K562 (cell line): ENCODE results near the gene CCDC3.

ENCODE experiments used
- EZH2 ChIP-seq: IDR thresholded peaks from 2 replicates; pipeline ENCODE4 v1.6.1; 2012; ENCODE audit warnings: low read depth, mild to moderate bottlenecking, inconsistent platforms, low read length, borderline replicate concordance
- HCFC1 ChIP-seq: IDR thresholded peaks from 2 replicates; pipeline ENCODE4 v1.6.1; 2012; ENCODE audit warnings: low read depth, low read length, improper control_type of control experiment
- PRPF4 ChIP-seq: fragments of 200-400 bp; formaldehyde crosslinking; IDR thresholded peaks from one replicate; pipeline ENCODE4 v1.6.1; 2017; ENCODE audit warnings: low read length, low read depth, mild to moderate bottlenecking; ENCODE audit not compliant: insufficient read depth, poor library complexity, severe bottlenecking
- RBFOX2 ChIP-seq: fragments of 200-400 bp; formaldehyde crosslinking; IDR thresholded peaks from 2 replicates; pipeline ENCODE4 v1.6.1; 2017; ENCODE audit warnings: low read depth, mild to moderate bottlenecking, low read length, moderate library complexity
- SMARCC2 ChIP-seq: fragments of 450-650 bp; IDR thresholded peaks from 2 replicates; pipeline ENCODE4 v1.6.1; 2017; ENCODE audit warnings: antibody characterized with exemption, moderate library complexity, mild to moderate bottlenecking, low read depth
- SREBF2 ChIP-seq: sonication (generic); formaldehyde crosslinking; IDR thresholded peaks from 2 replicates; pipeline ENCODE4 v1.4.0; 2020; ENCODE audit warnings: mild to moderate bottlenecking, missing genetic modification reagents
- ZNF57 ChIP-seq: fragments of 450-650 bp; formaldehyde crosslinking; IDR thresholded peaks from 2 replicates; pipeline ENCODE4 v1.4.0; 2020; ENCODE audit warnings: mild to moderate bottlenecking, moderate library complexity
- TF ChIP-seq, protein P1 (sequence below): fragments of 450-650 bp; formaldehyde crosslinking; IDR thresholded peaks from 2 replicates; pipeline ENCODE4 v1.4.0; 2022; ENCODE audit warnings: mild to moderate bottlenecking, moderate library complexity

DNA sequence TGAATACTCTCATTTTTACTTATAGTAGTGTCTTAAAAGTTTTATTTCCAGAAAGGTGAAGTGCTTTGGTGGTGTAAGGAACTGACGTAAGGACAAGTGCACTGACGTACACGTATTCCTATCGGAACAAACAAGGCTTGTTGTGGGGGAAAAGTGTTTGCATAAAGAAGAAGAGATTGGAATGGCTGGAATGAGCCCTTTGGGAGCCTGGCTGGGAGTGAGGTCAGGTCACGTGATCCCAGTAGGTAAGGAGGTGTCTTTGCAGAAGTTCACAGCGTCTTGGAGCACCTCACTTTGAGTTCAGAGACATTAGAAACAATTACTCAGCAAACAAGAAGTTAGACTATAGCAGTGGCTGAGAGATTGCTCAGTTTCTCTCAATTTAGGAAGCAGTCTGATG, 104.2 kb downstream of the CCDC3 start:
- TF ChIP-seq RBFOX2 (no peak), EZH2 (no peak), HCFC1 (no peak), SREBF2 (CRISPR knock-in tag) (no peak), ZNF57 (CRISPR knock-in tag) (no peak), PRPF4 (no peak), SMARCC2 (no peak)
- TF ChIP-seq, protein P1, sequence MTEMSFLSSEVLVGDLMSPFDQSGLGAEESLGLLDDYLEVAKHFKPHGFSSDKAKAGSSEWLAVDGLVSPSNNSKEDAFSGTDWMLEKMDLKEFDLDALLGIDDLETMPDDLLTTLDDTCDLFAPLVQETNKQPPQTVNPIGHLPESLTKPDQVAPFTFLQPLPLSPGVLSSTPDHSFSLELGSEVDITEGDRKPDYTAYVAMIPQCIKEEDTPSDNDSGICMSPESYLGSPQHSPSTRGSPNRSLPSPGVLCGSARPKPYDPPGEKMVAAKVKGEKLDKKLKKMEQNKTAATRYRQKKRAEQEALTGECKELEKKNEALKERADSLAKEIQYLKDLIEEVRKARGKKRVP (CRISPR knock-in tag), result no peak
